ENCODE data around the gene TTLL7. TPM values are rescaled to one million over a fixed set of nuclear protein-coding genes. Genes with fewer than 3 reads are reported as not detected.

TTLL7 gene
- total RNA-seq, 2 donors from 2014 or later: 3.4 to 3.7 TPM

DNA sequence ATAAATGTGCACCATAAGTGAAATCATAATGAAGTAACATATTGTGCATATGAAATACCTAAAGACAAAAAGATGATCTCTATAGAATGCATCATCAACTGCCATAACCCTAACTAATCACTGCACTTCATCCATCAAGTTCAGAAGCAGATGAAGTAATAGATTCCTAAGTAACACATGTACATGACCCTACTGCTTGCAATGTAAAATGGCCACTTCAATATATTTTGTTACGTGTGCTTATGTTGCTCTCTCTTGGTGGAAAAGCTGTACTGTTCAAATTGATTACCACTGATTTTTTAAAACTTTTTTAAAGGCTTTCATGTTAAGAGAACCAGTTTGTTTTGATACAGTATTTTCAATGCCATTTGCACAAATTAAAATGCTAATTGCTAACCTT, 141.8 kb downstream of the TTLL7 start:
- Mint-ChIP-seq H3K27me3 (ENCODE audit: insufficient read depth) (peaks cover 20% of the 10 kb centered on the region), H3K27ac (no peak overlapping the region), H3K4me1 (no peaks in the 10 kb centered on the region), H3K9me3 (no peaks in the 10 kb centered on the region), H3K4me3 (no peak overlapping the region), H3K36me3 (ENCODE audit: low read depth) (no peaks in the 10 kb centered on the region)
- H3K27ac ChIP-seq (ENCODE audit: low read depth, low read length): no peak overlapping the region
- H3K9ac ChIP-seq (ENCODE audit: extremely low read depth, low read length, poor library complexity, severe bottlenecking): no peak overlapping the region
- no peak for DNase-seq
- TF ChIP-seq CTCF (conservative IDR thresholded peaks at IDR 0.05): peak; percentile 65
- H3K4me1 ChIP-seq (ENCODE audit: control insufficient read depth, insufficient read depth, low read length): no peaks in the 10 kb centered on the region
- no peaks in the 10 kb centered on the region for H3K27me3 ChIP-seq (ENCODE audit: control insufficient read depth, insufficient read depth, low read length, poor library complexity, severe bottlenecking)
- WGBS, 2 experiments (ENCODE audit: insufficient coverage in 1 of 2, insufficient read length in 1 of 2): 96% methylated on average over 1 of the region's 1 CpG; no CpG with 5 or more reads in 1 of the 2 experiments
- H3K36me3 ChIP-seq (ENCODE audit: control insufficient read depth, insufficient read depth, low read length): no peaks in the 10 kb centered on the region
- H3K9me3 ChIP-seq (ENCODE audit: control insufficient read depth, low read length): no peaks in the 10 kb centered on the region
- H3K4me3 ChIP-seq (ENCODE audit: low read length): no peak overlapping the region

GRCh38 chr1:83856381-83856780, 142.6 kb downstream of the TTLL7 start:
- Mint-ChIP-seq H3K9me3 (no peaks in the 10 kb centered on the region), H3K36me3 (ENCODE audit: low read depth) (no peaks in the 10 kb centered on the region), H3K27ac (no peak overlapping the region), H3K4me1 (no peaks in the 10 kb centered on the region), H3K27me3 (ENCODE audit: insufficient read depth) (peaks cover 14% of the 10 kb centered on the region), H3K4me3 (no peak overlapping the region)
- H3K9ac ChIP-seq (ENCODE audit: extremely low read depth, low read length, poor library complexity, severe bottlenecking): no peak overlapping the region
- TF ChIP-seq CTCF (conservative IDR thresholded peaks at IDR 0.05): no peak
- no peaks in the 10 kb centered on the region for H3K36me3 ChIP-seq (ENCODE audit: control insufficient read depth, insufficient read depth, low read length)
- H3K27ac ChIP-seq (ENCODE audit: low read depth, low read length): no peak overlapping the region
- H3K4me3 ChIP-seq (ENCODE audit: low read length): no peak overlapping the region
- no peaks in the 10 kb centered on the region for H3K4me1 ChIP-seq (ENCODE audit: control insufficient read depth, insufficient read depth, low read length)
- H3K9me3 ChIP-seq (ENCODE audit: control insufficient read depth, low read length): no peaks in the 10 kb centered on the region
- peaks cover 6% of the 10 kb centered on the region for H3K27me3 ChIP-seq (ENCODE audit: control insufficient read depth, insufficient read depth, low read length, poor library complexity, severe bottlenecking)
- 90% methylated on average over 2 of the region's 2 CpGs; no CpG with 5 or more reads in 1 of the 2 experiments for WGBS, 2 experiments (ENCODE audit: insufficient coverage in 1 of 2, insufficient read length in 1 of 2)
- no peak for DNase-seq

- Mint-ChIP-seq H3K27me3 (ENCODE audit: insufficient read depth) (peaks cover 25% of the 10 kb centered on the region), H3K27ac (no peak overlapping the region), H3K4me1 (no peaks in the 10 kb centered on the region), H3K36me3 (ENCODE audit: low read depth) (no peaks in the 10 kb centered on the region), H3K9me3 (no peaks in the 10 kb centered on the region), H3K4me3 (no peak overlapping the region)
- WGBS, 2 experiments (ENCODE audit: insufficient coverage in 1 of 2, insufficient read length in 1 of 2): no CpG with 5 or more reads among the region's 1 CpG
- H3K9ac ChIP-seq (ENCODE audit: extremely low read depth, low read length, poor library complexity, severe bottlenecking): no peak overlapping the region
- TF ChIP-seq CTCF (conservative IDR thresholded peaks at IDR 0.05): no peak
- no peak overlapping the region for H3K27ac ChIP-seq (ENCODE audit: low read depth, low read length)
- no peaks in the 10 kb centered on the region for H3K9me3 ChIP-seq (ENCODE audit: control insufficient read depth, low read length)
- H3K27me3 ChIP-seq (ENCODE audit: control insufficient read depth, insufficient read depth, low read length, poor library complexity, severe bottlenecking): peaks cover 25% of the 10 kb centered on the region
- H3K4me3 ChIP-seq (ENCODE audit: low read length): no peak overlapping the region
- H3K36me3 ChIP-seq (ENCODE audit: control insufficient read depth, insufficient read depth, low read length): no peaks in the 10 kb centered on the region
- no peaks in the 10 kb centered on the region for H3K4me1 ChIP-seq (ENCODE audit: control insufficient read depth, insufficient read depth, low read length)
- no peak for DNase-seq
Observed at GRCh38 chr1:83854456-83854855, 144.5 kb downstream of the TTLL7 start.

Data from endodermal cell (in vitro differentiated cells).